RWPE2 (cell line): Measurements from ENCODE around the gene PDE3B.
"Not testable (repeated sequence)": the region's sequence is repeated elsewhere in the genome, so short reads cannot be mapped to it uniquely, and the experiment has no call there.

Experiments
- ATAC-seq: fragments of 200-7000 bp; cut with Tn5 transposase; 3 replicates; pipeline ENCODE4 v1.9.1; 2021; ENCODE audit warnings: low read depth
- DNase-seq: peaks from one replicate; pipeline ENCODE4 v3.0.0-alpha.2; 2020; ENCODE audit warnings: low spot score
- H3K27ac ChIP-seq: fragments of 450-650 bp; 2 replicates; pipeline ENCODE4 v1.5.1; 2017; ENCODE audit warnings: mild to moderate bottlenecking; ENCODE audit not compliant: poor library complexity, severe bottlenecking
- H3K27me3 ChIP-seq: fragments of 250-450 bp; sonication (Bioruptor Pico); 2 replicates; pipeline ENCODE4 v1.5.1; 2021; ENCODE audit warnings: mild to moderate bottlenecking, moderate library complexity; ENCODE audit not compliant: insufficient read depth, poor library complexity, severe bottlenecking
- H3K36me3 ChIP-seq: fragments of 250-450 bp; sonication (Bioruptor Pico); 2 replicates; pipeline ENCODE4 v1.5.1; 2020; ENCODE audit warnings: low read depth, mild to moderate bottlenecking, moderate library complexity
- H3K4me1 ChIP-seq: fragments of 250-450 bp; sonication (Bioruptor Pico); 2 replicates; pipeline ENCODE4 v1.5.1; 2021; ENCODE audit warnings: mild to moderate bottlenecking, moderate library complexity; ENCODE audit not compliant: insufficient read depth, poor library complexity, severe bottlenecking
- H3K4me3 ChIP-seq: fragments of 250-450 bp; sonication (Bioruptor Pico); 2 replicates; pipeline ENCODE4 v1.5.1; 2021; ENCODE audit warnings: mild to moderate bottlenecking, moderate library complexity; ENCODE audit not compliant: severe bottlenecking
- H3K9me3 ChIP-seq: fragments of 250-450 bp; sonication (Bioruptor Pico); 2 replicates; pipeline ENCODE4 v1.5.1; 2021; ENCODE audit warnings: mild to moderate bottlenecking, moderate library complexity; ENCODE audit not compliant: severe bottlenecking
- TF ChIP-seq, protein P1 (sequence below): fragments of 450-650 bp; IDR thresholded peaks from one replicate; pipeline ENCODE4 v1.5.1; 2017; ENCODE audit warnings: mild to moderate bottlenecking, moderate library complexity; ENCODE audit not compliant: poor library complexity, severe bottlenecking

Gene PDE3B

GRCh38 chr11:14774721-14775120, 131.1 kb downstream of the PDE3B start:
- Histone ChIP-seq H3K4me3 (no peak overlapping the region), H3K27ac (no peak overlapping the region), H3K4me1 (no peaks in the 10 kb centered on the region), H3K27me3 (peaks cover 8% of the 10 kb centered on the region), H3K36me3 (no peaks in the 10 kb centered on the region), H3K9me3 (no peaks in the 10 kb centered on the region)
- TF ChIP-seq, protein P1, sequence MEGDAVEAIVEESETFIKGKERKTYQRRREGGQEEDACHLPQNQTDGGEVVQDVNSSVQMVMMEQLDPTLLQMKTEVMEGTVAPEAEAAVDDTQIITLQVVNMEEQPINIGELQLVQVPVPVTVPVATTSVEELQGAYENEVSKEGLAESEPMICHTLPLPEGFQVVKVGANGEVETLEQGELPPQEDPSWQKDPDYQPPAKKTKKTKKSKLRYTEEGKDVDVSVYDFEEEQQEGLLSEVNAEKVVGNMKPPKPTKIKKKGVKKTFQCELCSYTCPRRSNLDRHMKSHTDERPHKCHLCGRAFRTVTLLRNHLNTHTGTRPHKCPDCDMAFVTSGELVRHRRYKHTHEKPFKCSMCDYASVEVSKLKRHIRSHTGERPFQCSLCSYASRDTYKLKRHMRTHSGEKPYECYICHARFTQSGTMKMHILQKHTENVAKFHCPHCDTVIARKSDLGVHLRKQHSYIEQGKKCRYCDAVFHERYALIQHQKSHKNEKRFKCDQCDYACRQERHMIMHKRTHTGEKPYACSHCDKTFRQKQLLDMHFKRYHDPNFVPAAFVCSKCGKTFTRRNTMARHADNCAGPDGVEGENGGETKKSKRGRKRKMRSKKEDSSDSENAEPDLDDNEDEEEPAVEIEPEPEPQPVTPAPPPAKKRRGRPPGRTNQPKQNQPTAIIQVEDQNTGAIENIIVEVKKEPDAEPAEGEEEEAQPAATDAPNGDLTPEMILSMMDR = no peak
- ATAC-seq = no peak
- no peak for DNase-seq

GRCh38 chr11:14775897-14776296, 132.3 kb downstream of the PDE3B start:
- Histone ChIP-seq H3K36me3 (no peaks in the 10 kb centered on the region), H3K27me3 (peaks cover 8% of the 10 kb centered on the region), H3K4me1 (no peaks in the 10 kb centered on the region), H3K4me3 (no peak overlapping the region), H3K27ac (no peak overlapping the region), H3K9me3 (no peaks in the 10 kb centered on the region)
- DNase-seq (no peak), ATAC-seq (no peak)
- TF ChIP-seq, protein P1 = no peak

GRCh38 chr11:14778460-14778859, 134.9 kb downstream of the PDE3B start:
- not testable (repeated sequence) for H3K4me3 ChIP-seq, H3K27ac ChIP-seq, H3K36me3 ChIP-seq, H3K9me3 ChIP-seq, DNase-seq, H3K27me3 ChIP-seq, ATAC-seq, H3K4me1 ChIP-seq

- ATAC-seq (no peak), DNase-seq (no peak)
- Histone ChIP-seq H3K27me3 (peaks cover 4% of the 10 kb centered on the region), H3K9me3 (no peaks in the 10 kb centered on the region), H3K36me3 (no peaks in the 10 kb centered on the region), H3K4me3 (no peak overlapping the region), H3K4me1 (no peaks in the 10 kb centered on the region), H3K27ac (no peak overlapping the region)
- TF ChIP-seq, protein P1 = no peak
Measured at GRCh38 chr11:14783788-14784187, 140.2 kb downstream of the PDE3B start.

GRCh38 chr11:14784230-14784629, 140.6 kb downstream of the PDE3B start:
- ATAC-seq = no peak
- Histone ChIP-seq H3K27me3 (peaks cover 4% of the 10 kb centered on the region), H3K4me1 (no peaks in the 10 kb centered on the region), H3K9me3 (no peaks in the 10 kb centered on the region), H3K27ac (no peak overlapping the region), H3K4me3 (no peak overlapping the region), H3K36me3 (no peaks in the 10 kb centered on the region)
- no peak for DNase-seq
- TF ChIP-seq, protein P1 = no peak
